NCI-H187 treated with DMSO at 0.1 percent for 48 hours (cell line): ENCODE results near the gene TMEM168.
"Not testable (repeated sequence)": the region's sequence is repeated elsewhere in the genome, so short reads cannot be mapped to it uniquely, and the experiment has no call there.

ENCODE experiments used
- DNase-seq: peaks from one replicate; lab custom pipeline; 2025; lab: John Stamatoyannopoulos, UW

The TMEM168 gene, protein sequence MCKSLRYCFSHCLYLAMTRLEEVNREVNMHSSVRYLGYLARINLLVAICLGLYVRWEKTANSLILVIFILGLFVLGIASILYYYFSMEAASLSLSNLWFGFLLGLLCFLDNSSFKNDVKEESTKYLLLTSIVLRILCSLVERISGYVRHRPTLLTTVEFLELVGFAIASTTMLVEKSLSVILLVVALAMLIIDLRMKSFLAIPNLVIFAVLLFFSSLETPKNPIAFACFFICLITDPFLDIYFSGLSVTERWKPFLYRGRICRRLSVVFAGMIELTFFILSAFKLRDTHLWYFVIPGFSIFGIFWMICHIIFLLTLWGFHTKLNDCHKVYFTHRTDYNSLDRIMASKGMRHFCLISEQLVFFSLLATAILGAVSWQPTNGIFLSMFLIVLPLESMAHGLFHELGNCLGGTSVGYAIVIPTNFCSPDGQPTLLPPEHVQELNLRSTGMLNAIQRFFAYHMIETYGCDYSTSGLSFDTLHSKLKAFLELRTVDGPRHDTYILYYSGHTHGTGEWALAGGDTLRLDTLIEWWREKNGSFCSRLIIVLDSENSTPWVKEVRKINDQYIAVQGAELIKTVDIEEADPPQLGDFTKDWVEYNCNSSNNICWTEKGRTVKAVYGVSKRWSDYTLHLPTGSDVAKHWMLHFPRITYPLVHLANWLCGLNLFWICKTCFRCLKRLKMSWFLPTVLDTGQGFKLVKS

DNA sequence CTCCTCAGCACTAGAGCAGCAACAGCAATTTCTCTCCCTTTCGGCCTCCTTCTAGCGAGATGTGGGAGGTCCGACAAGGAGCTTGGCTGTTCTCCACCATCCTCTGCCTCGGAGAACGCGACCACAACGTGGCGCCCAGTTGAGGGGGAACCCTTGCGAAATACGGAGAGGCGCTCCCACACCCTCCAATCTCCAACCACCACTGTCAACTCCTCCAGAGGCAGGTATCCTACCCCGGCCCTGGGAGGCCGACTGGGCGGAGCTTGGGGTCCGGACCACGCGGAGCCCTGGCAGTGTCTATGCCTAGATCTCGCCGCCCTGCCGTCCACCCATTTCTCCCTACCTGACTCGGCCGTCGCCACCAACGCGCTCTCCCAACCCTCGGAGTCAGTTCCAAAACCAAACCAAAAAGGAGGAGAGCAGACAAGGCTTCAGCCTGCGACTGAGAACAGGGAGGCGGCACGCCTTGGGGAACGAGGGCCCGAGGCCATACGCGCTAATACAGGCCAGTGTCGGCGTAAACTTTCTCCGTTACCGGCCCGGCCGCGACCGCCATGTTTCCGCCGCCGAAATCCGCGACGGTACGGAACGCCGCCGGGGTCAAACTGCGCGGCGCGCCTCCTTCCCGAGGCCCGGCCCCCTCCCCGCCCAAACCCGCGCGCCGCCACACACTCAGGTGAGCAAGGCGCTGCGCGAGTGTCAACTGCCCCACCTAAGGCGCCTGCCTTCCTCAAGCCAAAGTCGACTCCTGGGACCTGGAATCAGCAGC lies at the start of gene TMEM168:
TMEM168 (minus strand) TSS at position 577 of the 769 bp plus-strand sequence. CDS start 5,568 bp downstream, outside the sequence.
- peak; percentile 61 for DNase-seq

DNA sequence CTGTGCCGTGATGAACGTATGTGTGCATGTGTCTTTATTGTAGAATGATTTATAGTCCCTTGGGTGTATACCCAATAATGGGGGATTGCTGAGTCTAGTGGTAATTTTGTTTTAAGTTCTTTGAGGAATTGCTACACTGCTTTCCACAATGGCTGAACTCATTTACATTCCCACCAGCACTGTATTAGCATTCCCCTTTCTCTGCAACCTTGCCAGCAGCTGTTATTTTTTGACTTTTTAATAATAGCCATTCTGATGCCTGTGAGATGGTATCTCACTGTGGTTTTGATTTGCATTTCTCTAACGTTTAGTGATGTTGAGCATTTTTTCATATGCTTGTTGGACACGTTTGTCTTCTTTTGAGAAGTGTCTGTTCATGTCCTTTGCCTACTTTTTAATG lies 45.7 kb upstream of the TMEM168 start:
- not testable (repeated sequence) for DNase-seq

DNA sequence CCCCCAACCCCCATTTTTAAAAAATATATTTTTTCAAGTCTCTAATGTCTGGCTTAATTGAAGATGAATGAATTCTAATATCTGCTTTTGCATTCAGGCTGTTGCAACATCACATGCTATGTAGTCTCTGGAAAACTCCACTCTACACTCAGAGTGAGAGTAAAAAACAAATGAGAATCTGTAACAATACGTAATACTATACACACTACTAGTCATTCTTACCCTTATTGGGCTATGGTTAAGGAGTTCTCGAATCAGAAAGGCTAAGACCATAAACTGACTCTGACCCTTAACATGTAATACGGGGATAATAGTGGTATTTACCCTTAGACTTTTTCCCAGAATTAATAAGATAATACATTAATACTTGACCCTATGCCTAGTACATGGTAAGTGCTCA lies 42.9 kb upstream of the TMEM168 start:
- no peak for DNase-seq

DNA sequence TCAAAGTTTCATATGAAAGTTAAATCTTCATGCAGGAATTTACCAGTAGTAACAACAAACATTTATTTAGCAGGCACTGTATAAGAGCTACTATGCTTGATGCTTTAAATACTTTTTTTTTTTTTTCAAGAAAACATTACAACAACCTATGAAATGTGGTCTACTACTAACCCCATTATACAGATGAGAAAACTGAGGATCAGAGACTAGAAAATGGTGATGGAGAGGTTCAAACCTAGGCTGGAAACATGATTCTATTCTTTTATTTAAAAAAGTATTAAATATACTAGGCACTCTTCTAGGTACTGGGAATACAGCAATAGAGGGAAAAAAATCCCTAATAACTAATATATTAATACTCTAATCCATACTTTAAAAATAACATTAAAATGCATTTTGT lies 40.6 kb upstream of the TMEM168 start:
- no peak for DNase-seq

DNA sequence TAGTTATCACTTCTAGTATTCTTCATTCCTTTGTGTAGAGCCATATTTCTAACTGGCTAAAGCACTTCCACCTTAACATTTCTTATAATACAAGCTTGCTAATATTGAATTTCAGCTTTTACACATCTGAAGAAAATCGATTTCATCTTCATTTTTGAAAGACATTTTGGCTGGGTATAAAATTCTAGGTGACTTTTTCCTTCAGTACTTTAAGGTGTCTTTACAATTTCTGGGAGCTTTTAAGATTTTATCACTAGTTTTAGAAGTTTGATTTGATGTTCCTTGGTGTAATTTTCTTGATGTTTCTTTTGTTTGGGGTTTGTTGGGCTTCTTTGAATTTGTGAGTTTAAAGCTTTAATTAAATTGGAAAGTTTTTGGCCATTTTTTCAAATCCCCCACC lies 38.5 kb upstream of the TMEM168 start:
- DNase-seq = no peak

DNA sequence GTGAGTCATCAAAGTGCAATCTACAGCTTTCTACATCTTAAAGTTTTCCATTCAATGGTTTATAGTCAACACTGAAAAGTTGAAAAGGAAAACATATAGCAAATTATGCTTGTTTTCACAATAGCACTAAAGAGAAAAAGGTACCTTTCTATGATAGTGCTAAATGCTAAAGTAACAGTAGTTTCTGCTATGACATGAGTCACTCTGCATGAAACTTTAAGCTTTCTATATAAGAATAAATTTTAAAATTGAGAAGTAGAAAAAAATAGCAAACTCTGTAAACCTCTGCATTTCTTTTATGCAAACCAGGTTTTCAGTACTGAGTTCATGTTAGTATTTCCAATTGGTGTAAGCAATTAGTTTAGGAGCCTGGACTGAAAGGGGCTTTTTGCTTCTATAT lies 31.2 kb upstream of the TMEM168 start:
- DNase-seq = no peak

DNA sequence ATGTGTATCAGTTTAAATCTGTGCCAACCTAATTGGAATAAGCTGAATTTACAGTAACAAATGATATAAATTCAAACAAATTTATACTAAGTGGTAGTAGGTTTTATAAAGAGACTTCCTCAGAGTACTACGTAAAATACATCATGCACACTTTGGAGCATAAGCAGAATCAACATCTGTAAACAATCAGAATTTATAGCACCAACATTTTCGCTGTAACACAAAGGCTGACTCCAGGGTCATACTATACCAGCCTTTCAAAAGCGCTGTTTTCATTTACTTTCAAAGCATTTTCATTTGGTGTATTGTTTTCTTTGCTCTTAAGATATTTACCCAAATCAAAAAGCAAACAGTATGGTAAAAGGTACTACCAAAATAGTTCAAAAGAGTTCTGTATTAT lies 29.3 kb upstream of the TMEM168 start:
- DNase-seq = no peak

DNA sequence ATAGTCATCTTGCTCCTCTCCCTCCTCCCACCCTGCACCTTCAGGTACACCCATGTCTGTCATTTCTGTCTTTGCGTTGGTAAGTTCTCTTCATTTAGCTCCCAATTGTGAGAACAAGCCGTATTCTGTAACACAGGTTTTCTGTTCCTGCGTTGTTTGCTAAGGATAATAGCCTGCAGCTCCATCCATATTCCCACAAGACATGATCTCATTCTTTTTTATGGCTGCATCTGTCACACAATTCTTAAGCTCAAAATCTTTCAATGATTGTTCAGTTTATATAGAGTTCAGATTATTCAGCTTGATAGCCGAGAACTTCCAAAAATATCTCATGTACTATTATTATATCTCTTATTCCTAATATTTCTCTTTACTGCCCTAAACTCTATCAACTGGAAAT lies 16.0 kb upstream of the TMEM168 start:
- no peak for DNase-seq

DNA sequence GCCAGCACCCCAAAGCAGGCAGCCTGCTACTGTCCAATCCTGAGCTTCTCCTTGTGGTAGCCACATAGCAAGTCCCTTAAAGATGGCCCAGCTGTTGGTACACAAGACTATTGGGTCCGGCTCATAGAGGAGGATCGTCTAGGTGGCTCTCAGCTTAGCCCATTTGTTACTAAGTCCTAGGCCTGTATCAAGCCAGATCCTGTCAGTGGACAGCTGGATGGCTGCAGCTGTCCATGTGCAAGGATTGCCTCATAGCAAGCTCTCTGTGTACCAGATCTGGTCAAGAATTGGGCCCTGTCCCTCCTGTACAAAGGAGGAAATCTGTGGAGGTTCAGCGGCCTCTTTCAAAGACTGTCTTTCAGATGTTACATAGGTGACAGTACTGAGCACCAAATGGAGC lies 12.2 kb upstream of the TMEM168 start:
- no peak for DNase-seq

DNA sequence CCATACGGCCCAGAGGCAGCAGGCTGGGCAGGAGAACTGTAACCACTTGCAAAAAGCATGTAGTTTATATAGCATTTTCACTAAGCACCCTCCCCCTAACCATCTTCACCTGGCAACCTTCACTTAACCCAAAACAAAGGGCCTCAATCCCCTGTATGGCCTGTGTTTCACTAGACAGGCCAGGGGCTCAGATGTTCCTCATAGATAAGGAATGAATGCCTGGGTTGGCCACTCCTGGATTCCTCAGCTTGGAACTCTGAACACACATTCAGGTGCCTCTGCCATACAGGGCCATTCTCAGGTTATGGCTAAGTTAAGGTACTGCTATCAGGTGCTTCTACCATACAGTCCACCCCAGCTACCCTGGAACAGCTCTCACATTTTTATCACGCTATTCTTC lies 10.3 kb upstream of the TMEM168 start:
- DNase-seq = no peak

DNA sequence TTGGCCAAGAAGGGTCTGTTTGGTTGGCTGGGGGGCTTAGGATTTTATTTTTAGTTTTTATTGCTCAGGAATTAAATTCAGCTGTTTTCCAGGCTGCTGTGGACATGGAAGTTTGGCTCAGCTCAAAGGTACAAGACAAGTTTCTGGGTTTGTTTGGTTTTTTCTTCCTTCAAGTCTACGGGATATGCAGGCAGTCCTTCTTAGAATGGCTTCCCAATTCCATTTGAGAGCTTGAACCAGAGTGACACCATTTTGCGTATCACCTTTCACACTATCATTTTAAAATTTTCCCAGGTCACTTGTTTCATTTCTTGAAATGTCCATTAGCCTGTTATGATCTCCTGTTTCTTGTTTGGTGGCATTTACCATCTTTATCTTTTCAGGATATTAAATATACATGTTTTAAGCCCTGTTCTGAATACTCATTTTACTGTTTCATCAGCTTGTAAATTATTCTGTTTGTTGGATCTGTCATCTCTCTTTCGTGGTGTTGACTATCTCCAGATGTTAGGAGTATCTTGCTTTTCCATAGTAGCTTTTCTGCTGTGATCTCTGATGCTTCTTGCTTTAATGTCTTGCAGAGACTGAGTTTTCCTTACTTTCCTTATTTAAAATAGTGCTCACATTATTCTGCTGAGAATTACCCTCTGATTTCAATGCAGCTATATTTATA lies 9.4 kb upstream of the TMEM168 start:
- DNase-seq = no peak

DNA sequence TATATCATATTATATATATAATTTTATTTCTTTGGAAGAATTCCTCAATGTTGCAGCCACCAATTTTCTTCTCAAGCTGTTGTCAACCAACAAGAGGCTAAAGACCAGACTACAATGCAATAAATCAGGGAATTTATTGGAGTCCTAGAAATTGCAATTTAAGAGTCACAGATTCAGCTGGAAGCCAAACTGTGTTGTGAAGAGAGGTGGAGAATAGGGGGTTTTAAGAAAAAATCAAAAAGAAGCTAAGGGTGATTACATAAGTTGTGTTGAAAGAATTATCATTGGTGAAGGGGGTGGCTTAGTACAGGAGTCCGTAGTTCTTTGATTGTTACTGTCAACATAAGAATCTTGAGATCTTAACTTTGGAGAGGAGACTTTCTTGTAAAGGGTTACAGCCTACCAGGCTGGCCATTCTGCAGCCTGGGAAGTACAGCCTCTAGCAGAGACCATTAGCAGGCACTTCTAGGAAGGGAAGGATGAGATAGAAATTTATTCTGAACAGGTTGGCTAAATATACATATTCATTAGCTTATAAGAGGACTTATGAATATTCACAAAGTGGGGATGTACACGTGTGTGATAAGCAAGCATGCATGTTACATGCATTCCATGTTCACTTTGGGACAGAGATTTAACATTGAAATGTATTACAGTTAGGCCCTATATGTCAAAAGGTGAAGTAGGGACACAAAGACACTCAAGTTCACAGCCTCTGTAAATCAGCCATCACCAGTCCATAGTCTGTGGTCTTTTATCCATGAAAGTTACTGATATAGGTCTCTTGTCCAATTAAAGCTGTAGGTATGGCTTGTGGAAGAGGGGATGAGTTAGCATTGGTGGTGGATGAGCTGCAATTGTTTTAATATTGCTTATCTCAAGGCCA lies 8.3 kb upstream of the TMEM168 start:
- DNase-seq = no peak

DNA sequence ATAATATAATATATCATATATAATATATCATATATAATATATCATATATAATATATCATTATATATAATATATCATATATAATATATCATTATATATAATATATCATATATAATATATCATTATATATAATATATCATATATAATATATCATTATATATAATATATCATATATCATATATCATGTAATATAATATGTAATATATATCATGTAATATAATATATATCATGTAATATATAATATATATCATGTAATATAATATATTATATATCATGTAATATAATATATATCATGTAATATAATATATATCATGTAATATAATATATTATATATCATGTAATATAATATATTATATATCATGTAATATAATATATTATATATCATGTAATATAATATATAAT lies 6.4 kb upstream of the TMEM168 start:
- DNase-seq = not testable (repeated sequence)

DNA sequence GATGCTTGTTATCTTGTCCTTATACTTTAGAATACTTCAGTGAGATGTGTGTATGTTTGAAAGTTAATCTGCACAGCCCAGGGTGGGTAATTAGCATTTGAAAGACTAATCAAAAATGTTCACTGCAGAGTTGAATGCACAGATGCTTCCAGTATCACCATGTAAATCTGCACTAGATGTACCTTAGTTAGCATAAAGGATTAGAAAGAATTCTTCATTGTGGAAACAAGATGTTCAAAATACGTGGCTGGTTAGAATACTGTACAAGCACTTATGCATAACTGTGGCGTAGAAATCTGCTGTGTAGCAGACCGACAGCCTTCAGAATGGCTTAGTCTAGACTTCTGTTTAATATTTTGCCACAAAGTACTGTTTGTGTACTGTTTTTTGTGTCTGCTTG lies 2.2 kb upstream of the TMEM168 start:
- no peak for DNase-seq

DNA sequence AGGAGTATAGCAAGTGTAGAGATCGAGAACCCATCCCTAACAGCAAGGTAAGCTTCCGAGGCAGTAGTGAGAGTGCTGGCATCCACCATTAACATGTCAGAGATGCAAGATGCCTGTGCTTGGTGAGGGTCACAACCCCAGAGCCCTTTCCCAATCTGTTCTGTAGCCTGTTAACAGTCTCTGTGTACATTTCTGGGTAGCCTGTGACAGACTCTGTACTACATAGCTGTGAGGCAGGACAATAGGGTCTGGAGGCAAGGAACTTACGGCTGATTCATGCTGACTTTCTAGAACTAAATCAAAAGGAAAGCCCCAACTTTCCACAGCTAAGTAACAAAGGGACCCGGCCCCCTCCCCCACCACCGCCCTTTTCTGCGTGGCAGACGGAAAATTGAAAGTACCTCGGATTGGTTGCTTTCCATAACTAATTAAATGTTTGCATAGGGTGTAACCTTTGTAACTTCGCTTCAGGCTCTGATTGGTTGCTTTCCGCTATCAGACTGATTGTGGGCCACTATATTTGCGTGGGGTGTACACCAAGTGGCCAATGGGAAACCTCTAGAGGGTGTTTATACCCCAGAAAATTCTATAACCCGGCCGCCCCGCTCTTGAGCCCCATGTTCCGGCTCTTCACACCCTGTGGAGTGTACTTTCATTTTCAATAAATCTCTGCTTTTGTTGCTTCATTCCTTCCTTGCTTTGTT lies 1.4 kb upstream of the TMEM168 start:
- no peak for DNase-seq

DNA sequence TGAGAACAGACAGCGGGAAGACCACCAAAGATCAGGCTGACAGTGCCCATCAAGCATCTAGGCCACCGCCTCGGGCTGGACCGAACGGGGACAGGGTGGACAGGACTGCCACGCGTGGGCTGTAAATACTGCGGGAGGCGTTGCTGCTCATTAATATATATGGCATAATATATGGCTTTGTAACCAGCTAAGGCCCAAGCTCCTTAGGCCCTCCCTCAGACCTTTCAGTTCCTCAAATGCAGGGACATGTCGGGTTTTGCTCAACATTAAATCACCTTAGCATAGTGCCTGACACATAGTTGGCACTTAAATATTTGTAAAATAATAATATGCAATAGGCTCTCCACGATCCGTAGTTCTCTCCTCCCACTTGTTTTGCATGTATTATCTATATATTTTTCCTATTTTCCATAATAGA lies 402 bp upstream of the TMEM168 start:
- no peak for DNase-seq

DNA sequence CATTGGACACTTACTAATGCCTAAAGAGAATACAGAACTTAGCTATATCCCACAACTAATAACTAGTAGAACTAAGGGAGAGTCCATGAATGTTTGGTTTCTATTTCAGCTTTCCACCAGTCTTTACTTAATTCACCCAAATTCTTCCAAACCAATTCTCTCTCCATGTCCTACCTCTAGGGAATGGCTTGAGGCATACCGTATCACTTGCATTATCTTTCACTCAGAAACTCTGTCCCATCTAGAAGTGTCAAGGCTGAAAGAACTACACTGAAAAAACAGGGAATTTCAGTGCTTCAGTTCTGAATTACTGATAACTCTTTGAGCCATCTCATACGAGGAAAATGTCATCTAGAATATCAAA lies 758 bp downstream of the TMEM168 start:
- DNase-seq = no peak

DNA sequence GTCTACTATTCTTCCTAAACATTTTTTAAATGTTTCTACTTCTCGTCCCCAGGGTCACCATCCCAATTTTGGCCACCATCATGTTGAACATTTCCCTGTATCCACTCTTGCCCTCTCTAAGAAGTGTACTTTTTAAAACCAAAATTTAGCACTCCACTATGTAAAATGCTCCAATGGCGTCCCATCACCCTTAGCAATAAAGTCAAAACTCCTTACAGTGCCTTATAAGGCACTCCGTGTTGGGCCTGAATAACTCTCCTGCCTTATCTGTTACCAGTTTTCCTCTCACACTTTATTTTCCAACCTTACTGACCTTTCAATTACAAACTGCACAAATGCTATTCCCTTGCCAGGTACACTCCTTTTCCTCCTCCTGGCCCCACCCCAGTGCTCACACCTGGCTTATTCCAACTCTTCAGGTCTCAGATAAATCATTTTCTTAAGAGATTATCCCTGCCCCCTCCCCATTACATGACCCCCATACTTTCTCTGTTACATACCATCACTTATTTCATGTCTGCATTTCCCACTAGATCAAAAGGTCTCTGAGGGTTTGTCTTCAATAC lies 1.3 kb downstream of the TMEM168 start:
- DNase-seq = no peak

DNA sequence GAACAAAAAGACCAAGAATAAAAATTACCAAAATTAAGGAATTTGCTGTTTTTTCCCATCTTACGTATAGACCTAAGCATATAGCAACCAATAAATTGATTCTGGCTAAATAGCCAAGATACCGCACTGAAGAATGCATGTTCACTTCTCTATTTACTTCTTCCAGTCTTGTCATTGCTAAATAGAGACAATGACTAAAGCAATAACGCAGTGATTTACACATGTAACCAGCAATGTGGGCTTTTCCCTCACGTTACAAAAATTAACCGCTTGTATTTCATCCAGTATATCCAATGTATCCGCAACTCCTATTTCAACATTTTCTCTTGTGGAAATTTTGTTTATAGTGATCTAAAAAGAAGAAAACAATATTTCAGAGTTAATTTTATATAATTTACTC lies 5.6 kb downstream of the TMEM168 start:
- DNase-seq = no peak

DNA sequence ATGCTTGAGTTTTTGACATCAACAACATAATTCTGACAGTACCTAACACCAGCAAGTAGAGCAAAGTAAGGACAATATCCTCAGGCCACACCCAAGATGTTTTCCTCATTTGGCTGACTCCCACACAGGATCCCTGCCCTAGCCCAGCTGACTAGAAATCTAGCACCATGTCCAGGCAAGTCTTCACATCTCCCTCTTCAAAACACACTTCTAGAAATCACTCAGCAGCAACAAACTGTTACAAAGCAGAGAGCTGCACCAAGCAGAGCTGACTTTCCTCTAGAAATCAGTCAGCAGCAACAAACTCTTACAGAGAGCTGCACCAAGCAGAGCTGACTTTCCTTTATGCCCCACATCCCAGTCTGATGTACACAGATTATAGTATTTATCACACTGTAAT lies 7.7 kb downstream of the TMEM168 start:
- no peak for DNase-seq
